GM12872 (cell line): ENCODE results near the gene PRR7.

ENCODE experiments used
- CTCF ChIP-seq: IDR thresholded peaks from 3 replicates; pipeline ENCODE4 v1.5.1; 2011; ENCODE audit warnings: low read depth, mild to moderate bottlenecking, low read length, moderate library complexity; ENCODE audit not compliant: insufficient read depth

The PRR7 gene

GRCh38 chr5:177431317-177432142 is 15.1 kb upstream of the PRR7 start:
- TF ChIP-seq CTCF = no peak

GRCh38 chr5:177432143-177432838 is 14.3 kb upstream of the PRR7 start:
- TF ChIP-seq CTCF = no peak

GRCh38 chr5:177432839-177433657 is 13.6 kb upstream of the PRR7 start:
- no peak for TF ChIP-seq CTCF

GRCh38 chr5:177433658-177434217 is 12.9 kb upstream of the PRR7 start:
- TF ChIP-seq CTCF = no peak

- TF ChIP-seq CTCF = no peak
These were observed 12.2 kb upstream of the PRR7 start for GRCh38 chr5:177434437-177434836.

GRCh38 chr5:177434942-177435738 is 11.5 kb upstream of the PRR7 start:
- TF ChIP-seq CTCF = no peak
